Osteocyte (in vitro differentiated cells): ENCODE measurements around the gene UBTD1. TPM values are rescaled to one million over a fixed set of nuclear protein-coding genes. Genes with fewer than 3 reads are reported as not detected.
"Not testable (repeated sequence)": the region's sequence is repeated elsewhere in the genome, so short reads cannot be mapped to it uniquely, and the experiment has no call there.

Experiments used
- DNase-seq: peaks from one replicate; pipeline ENCODE4 v3.0.0; 2021; ENCODE audit warnings: mixed read lengths; ENCODE audit not compliant: unreplicated experiment; ENCODE audit errors: extremely low spot score
- H3K27ac Mint-ChIP-seq: one replicate; pipeline ENCODE4 v1.8.0; 2021; ENCODE audit warnings: mild to moderate bottlenecking, mixed read lengths; ENCODE audit not compliant: unreplicated experiment
- H3K27me3 Mint-ChIP-seq: one replicate; pipeline ENCODE4 v1.8.0; 2021; ENCODE audit warnings: mixed read lengths; ENCODE audit not compliant: unreplicated experiment
- H3K36me3 Mint-ChIP-seq: one replicate; pipeline ENCODE4 v1.8.0; 2021; ENCODE audit warnings: mixed read lengths; ENCODE audit not compliant: unreplicated experiment
- H3K4me1 Mint-ChIP-seq: one replicate; pipeline ENCODE4 v1.8.0; 2021; ENCODE audit warnings: mixed read lengths; ENCODE audit not compliant: unreplicated experiment
- H3K4me3 Mint-ChIP-seq: one replicate; pipeline ENCODE4 v1.8.0; 2021; ENCODE audit warnings: mild to moderate bottlenecking, moderate library complexity, mixed read lengths; ENCODE audit not compliant: unreplicated experiment
- H3K9me3 Mint-ChIP-seq: one replicate; pipeline ENCODE4 v1.8.0; 2021; ENCODE audit warnings: mixed read lengths; ENCODE audit not compliant: unreplicated experiment
- total RNA-seq: library from RNA; stranded (reverse); gene quantifications from 2 replicates; pipeline ENCODE4 v1.2.1, GENCODE V29; 2021
- TF ChIP-seq, protein P1 (sequence below): fragments of 200-600 bp; sonication (generic); IDR thresholded peaks from 2 replicates; pipeline ENCODE4 v1.5.0; 2021; ENCODE audit warnings: antibody characterized with exemption, mild to moderate bottlenecking, moderate library complexity

Gene UBTD1
- total RNA-seq, 1 donor from 2014 or later: 25.6 TPM

DNA sequence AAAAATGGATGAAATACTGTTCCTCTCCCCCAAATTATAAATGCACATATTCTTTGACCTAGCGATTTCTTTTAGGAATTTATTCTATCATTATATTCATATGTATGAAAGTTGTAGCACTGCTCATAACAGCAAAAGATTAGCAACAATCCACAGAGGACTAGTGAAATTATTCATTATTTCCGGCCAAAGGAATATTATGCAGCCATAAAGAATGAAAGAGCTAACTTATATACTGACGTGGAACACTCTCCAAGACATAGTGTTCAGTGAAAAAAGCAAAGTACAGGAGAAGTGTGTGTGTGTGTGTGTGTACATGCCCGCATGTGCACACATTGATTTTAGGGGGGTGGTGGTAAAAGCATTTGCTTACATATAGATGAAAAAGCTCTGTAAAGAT, 23.8 kb upstream of the UBTD1 start:
- peaks cover 40% of the 10 kb centered on the region for H3K36me3 Mint-ChIP-seq
- no peak overlapping the region for H3K27ac Mint-ChIP-seq
- H3K4me3 Mint-ChIP-seq: no peak overlapping the region
- H3K27me3 Mint-ChIP-seq: no peaks in the 10 kb centered on the region
- TF ChIP-seq, protein P1, sequence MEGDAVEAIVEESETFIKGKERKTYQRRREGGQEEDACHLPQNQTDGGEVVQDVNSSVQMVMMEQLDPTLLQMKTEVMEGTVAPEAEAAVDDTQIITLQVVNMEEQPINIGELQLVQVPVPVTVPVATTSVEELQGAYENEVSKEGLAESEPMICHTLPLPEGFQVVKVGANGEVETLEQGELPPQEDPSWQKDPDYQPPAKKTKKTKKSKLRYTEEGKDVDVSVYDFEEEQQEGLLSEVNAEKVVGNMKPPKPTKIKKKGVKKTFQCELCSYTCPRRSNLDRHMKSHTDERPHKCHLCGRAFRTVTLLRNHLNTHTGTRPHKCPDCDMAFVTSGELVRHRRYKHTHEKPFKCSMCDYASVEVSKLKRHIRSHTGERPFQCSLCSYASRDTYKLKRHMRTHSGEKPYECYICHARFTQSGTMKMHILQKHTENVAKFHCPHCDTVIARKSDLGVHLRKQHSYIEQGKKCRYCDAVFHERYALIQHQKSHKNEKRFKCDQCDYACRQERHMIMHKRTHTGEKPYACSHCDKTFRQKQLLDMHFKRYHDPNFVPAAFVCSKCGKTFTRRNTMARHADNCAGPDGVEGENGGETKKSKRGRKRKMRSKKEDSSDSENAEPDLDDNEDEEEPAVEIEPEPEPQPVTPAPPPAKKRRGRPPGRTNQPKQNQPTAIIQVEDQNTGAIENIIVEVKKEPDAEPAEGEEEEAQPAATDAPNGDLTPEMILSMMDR: no peak
- no peaks in the 10 kb centered on the region for H3K4me1 Mint-ChIP-seq
- no peak for DNase-seq
- H3K9me3 Mint-ChIP-seq: no peaks in the 10 kb centered on the region

DNA sequence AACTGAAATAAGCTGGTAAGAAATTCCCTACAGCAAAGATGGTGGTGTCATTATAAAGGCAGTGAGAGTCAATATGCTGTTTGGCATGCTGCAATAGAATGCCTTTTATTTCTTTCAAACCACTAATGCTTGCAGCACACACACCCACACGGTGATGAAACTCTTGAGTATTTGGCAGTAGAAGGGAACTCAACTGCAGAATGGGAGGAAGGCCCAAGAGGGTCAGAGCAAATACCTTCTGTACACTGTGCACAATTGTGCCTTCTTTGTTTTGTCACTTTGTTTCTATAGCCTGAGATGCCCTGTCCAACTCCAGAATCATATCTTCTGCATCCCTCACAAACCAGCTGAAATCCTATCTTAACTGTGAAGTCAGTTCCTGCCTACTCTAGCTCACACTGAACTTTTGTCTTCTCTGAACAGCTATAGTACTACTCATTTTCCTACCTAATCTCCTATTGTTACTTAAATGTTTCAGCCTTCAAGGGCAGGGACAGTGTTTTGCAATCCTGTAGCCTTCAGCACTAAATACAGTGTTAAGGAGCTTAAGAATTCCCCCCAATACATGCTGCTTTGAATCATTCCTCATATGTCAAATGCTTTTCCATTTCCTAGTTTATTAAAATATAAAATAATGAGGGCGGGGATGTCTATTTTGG, 22.7 kb upstream of the UBTD1 start:
- Mint-ChIP-seq H3K36me3 (peaks cover 45% of the 10 kb centered on the region), H3K9me3 (no peaks in the 10 kb centered on the region), H3K4me1 (no peaks in the 10 kb centered on the region), H3K4me3 (no peak overlapping the region), H3K27ac (no peak overlapping the region), H3K27me3 (no peaks in the 10 kb centered on the region)
- no peak for DNase-seq
- TF ChIP-seq, protein P1: no peak

DNA sequence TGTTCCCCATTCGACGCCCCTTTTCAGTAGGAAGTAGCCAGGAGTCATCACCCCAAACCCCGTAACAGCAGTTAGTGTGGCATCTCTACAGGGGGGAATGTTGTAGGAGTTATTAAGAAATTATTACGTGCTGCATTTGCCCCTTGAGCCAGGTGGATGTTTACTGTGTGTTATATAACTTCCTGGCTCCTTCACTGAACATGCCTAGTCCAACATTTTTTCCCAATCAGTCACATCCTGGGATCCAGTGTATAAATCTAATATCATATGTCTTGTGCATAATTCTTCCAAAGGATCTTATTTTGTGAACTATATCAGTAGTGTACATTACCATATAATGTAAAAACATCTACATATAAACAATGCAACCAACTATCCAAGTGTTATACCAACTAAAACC, 19.3 kb upstream of the UBTD1 start:
- not testable (repeated sequence) for H3K27me3 Mint-ChIP-seq, H3K4me1 Mint-ChIP-seq, H3K9me3 Mint-ChIP-seq, DNase-seq, H3K27ac Mint-ChIP-seq, H3K4me3 Mint-ChIP-seq
- peaks cover 33% of the 10 kb centered on the region for H3K36me3 Mint-ChIP-seq

DNA sequence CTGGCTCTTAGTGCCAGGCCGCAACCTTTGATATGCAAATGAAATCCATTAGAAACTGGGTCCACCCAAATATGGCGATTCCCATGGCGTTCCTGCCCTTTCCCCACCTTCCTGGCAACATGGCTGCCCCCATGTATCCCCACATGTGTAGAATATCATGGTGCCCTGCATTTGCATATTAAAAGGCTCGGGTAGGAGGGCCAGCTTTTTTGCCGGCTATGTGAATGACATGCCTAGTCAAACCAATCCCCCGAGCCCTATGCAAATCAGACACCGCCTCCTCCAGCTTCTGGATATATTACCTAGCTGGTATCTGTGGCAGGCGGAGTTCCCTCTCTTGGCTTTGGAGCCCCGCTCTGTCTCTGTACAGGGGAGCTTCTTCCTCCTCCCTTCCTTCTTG, 18.8 kb upstream of the UBTD1 start:
- TF ChIP-seq, protein P1: no peak
- no peak for DNase-seq
- Mint-ChIP-seq H3K36me3 (peaks cover 29% of the 10 kb centered on the region), H3K4me1 (peaks cover 8% of the 10 kb centered on the region), H3K9me3 (no peaks in the 10 kb centered on the region), H3K27ac (no peak overlapping the region), H3K4me3 (no peak overlapping the region), H3K27me3 (no peaks in the 10 kb centered on the region)

DNA sequence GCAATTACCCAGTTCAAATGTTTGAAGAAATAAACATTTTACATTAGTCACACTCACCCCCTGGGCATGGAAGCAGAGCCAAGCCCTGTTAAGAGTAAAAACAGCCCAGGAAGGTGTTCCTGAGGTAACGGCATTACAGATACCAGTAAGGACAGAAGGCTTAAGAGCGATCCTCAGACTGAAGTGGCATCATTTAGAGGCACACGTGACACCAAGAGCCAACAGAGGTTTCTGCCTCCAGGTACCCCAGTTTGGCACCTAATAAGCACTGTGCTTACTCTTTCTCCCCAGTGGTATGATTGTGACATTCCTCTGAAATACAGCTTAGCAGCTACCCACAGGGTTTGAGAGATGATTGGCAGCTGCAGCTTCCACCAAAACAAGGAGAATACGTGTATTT, 17.7 kb upstream of the UBTD1 start:
- no peak overlapping the region for H3K4me3 Mint-ChIP-seq
- peaks cover 26% of the 10 kb centered on the region for H3K36me3 Mint-ChIP-seq
- peaks cover 8% of the 10 kb centered on the region for H3K4me1 Mint-ChIP-seq

More for the DNA sequence above, 17.7 kb upstream of the UBTD1 start:
- TF ChIP-seq, protein P1: no peak
- H3K27me3 Mint-ChIP-seq: no peaks in the 10 kb centered on the region
- H3K27ac Mint-ChIP-seq: peak overlapping the region; percentile 38
- no peak for DNase-seq
- H3K9me3 Mint-ChIP-seq: no peaks in the 10 kb centered on the region
